ENCODE measurements around the gene NOP56.
A peak's percentile ranks its signal among the peaks of the same experiment; 100 is the strongest.

Gene NOP56, protein sequence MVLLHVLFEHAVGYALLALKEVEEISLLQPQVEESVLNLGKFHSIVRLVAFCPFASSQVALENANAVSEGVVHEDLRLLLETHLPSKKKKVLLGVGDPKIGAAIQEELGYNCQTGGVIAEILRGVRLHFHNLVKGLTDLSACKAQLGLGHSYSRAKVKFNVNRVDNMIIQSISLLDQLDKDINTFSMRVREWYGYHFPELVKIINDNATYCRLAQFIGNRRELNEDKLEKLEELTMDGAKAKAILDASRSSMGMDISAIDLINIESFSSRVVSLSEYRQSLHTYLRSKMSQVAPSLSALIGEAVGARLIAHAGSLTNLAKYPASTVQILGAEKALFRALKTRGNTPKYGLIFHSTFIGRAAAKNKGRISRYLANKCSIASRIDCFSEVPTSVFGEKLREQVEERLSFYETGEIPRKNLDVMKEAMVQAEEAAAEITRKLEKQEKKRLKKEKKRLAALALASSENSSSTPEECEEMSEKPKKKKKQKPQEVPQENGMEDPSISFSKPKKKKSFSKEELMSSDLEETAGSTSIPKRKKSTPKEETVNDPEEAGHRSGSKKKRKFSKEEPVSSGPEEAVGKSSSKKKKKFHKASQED

DNA sequence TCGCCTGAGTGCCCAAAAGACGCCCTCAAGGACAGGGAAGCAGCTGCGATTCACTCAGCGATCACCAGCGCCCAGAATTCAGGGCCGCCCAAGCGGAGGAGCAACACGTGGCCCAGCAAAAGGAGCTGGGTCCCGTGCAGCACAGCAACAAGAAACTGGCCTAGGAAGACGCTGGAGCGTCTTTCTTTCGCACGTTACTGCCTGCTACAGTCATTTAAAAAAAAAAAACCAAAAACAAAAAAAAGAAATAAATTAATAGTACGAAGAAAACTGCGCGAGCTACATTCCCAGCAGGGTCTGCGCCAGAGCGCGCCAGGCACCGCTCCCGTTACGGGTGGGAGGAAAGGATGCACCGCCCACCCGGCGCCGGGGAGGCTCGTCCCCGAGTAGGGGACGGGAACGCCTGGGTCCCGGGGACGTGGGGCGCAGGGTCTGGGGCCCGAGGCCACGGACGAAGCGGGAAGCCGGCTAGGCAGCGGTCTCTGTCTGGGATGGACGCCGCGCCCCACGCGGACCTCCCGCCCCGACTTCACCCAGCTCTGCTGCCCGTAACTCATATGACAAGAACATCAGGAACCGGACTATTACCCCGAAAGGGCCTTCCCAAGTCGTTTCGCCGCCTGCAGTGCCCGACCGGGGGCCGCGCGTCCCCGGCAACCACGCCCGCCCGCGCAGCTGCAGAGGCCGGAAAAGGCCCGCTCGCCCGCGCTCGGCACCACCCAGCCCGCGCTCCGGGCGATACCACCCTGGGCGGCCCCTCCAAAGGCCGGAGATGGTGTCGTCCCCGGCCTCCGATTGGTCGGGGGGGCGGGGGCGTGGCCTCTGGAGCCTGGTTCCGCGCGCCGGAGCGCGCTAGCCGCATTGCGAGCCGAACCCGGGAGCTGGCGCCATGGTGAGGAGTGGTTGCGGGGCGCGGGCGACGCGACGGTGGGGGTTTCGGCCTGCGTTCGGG lies at the start of gene NOP56:
TSS of gene NOP56 (plus strand) at position 861 of the 952 bp plus-strand sequence. CDS start at position 890, 29 bp downstream.
- peak; percentile 40 for DNase-seq

DNA sequence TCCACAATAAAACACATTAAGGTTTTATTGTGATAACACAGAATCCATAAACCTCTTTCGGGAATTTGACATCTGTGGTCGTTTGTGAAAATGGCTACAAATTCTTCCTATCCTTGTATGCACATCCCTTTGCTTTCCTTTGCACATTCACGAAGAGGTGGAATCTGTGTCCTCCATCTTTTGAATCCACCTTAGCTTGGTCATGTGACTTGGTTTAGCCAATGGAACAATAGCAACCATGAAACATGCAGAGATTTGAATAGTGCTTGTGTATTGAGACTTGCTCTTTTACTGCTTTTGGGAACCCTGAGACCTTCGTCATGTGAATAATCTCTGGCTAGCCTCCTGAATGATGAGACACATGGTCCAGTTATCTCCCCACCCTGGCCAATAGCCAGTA lies 49.7 kb upstream of the NOP56 start:
- no peak for DNase-seq

DNA sequence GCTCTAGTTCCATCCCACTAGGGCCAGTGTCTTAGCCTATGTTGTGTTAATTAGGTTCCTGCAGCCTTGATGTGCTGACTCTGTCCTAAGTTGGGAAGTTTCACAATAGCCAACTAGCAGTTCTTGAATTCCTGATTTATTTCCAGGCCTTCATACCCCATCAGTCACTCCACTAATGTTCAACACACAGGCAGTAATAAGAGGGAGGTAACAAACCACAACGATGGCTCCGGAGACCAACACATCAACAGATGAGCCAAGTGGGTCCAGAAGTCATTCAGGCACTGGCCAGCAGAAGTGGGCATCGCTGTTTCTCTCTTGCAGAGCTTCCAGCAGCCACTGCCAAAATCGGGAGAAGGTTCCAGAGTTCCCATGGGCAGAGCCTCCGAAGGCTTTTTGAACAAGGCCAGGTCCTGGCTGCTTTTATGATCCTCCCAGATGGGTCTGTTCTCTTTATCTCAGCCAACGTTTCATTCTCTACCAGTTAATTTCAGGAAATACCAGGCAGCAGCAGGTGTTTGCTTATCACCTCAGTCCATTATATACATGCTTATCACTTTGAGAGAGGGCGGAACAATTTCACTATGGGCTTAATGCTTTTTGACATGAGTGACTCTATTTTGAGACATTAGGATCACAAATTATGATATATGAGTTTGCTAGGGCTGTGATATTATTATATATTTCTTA lies 48.5 kb upstream of the NOP56 start:
- DNase-seq, result no peak

DNA sequence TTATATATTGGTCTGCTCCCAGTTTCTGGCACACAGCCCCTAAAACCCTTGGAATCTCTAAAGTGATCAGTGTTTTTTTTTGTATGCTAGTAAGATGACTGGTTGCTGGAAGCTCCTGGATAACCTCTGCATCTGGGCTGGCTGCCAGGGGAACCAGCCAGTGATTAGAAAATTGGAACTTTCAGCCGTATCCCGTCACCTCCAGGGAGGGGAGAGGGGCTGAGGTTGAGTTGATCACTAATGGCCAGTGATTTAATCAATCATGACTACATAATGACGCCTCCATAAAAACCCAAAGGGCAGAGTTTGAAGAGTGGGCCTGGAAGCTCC lies 48.0 kb upstream of the NOP56 start:
- DNase-seq, result no peak

DNA sequence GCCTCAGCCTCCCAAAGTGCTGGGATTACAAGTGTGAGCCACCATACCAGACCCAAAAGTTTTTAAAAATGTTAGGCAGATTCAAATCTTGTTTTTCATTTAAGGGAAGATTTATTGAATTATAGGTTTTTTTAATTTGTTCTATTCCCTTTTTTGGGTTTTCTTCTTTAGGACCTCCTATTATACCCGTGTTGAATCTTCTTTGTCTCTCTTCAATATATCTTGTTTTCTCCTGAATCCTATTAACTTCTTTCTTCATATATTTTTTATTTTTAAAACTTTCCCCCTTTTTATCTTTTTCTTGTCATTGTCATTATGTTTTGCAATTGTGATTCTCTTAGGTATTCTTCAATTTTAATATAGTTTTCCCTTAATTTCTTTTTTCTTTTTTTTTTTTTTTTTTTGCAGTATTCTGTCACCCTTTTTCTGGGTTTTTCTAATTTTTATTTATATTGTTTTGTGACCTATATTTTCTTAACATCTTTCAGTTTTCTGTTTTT lies 45.9 kb upstream of the NOP56 start:
- DNase-seq, result no peak

DNA sequence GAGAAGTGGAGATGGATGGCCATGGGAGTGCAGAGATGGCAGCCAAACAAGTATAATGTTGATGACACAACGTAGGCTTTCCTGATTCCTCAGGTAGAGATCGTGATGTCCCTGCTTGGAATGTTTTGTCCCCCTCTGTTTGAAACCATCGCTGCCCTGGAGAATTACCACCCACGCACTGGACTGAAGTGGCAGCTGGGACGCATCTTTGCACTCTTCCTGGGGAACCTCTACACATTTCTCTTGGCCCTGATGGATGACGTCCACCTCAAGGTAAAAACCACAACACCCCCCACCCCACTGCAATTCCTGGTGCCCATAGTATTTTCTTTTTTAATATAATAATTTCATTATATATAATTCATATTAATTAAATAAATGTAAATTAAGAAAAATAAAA lies 42.1 kb upstream of the NOP56 start:
- no peak for DNase-seq

DNA sequence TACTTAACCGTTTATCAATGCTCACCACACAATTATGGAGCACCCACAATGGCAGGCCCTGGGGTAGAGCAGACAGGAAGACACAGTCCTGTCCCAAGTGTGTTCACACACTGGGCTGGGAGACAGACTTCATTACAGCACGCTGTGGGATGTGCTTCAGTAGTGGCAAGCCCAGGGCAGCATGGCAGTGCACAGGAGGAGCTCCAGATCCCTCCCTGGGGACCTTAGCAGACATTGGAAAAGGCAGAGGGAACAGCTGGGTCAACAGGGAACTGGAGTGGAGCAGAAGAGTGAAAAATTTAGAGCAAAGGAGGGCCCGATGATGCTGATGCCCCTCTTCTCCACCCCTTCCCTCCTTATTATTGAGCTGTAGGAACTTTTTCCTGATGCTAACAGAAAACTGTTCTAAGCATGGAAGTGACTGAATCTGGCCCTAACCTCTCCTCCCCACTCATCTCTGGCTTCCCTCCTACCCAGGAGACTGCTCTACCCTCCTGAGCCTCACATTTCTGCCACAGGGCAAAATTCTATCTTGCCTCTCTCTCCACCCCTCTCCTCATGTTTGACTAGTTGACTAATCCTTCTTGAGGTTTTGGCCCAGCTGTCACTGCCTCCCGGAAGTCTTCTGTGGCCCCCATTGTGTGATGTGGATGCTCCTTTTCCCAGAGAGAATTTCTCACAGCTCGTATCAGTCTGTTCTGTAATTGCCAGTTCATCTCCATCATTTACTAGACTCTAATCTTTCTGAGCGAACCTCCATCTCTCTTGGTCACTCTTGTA lies 41.3 kb upstream of the NOP56 start:
- DNase-seq, result no peak

DNA sequence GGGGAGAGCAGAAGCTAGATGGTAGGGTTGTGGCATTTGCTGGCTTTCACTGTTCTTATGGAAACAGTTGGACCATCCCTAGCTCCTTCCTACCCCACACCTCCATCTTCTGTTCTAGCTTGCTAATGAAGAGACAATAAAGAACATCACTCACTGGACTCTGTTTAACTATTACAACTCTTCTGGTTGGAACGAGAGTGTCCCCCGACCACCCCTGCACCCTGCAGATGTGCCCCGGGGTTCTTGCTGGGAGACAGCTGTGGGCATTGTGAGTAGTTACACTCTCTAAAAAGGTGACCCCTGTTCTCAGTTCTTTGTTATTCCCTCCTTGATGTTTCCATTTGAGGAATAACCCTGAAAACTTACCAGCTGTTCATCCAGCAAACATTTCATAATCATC lies 40.4 kb upstream of the NOP56 start:
- DNase-seq, result no peak

DNA sequence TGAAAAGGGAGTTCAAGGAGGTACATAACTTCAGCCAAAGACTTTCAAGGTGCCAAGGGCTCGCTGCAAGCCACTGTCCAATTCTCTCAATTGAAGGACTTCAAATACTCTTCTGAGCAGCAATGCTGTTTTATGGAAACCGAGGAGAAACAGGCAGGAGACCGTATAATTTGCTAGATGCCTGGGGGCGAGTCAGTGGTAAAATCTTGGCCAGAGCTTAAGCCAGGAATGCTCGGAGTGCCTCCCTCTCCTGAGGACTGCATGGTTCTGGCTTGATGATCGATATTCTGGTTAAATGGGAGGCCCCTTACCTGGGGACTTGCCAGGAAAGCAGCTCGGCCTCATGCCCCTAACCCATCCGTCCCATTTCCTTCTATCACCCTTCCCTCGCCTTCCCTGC lies 35.8 kb upstream of the NOP56 start:
- DNase-seq, result no peak

DNA sequence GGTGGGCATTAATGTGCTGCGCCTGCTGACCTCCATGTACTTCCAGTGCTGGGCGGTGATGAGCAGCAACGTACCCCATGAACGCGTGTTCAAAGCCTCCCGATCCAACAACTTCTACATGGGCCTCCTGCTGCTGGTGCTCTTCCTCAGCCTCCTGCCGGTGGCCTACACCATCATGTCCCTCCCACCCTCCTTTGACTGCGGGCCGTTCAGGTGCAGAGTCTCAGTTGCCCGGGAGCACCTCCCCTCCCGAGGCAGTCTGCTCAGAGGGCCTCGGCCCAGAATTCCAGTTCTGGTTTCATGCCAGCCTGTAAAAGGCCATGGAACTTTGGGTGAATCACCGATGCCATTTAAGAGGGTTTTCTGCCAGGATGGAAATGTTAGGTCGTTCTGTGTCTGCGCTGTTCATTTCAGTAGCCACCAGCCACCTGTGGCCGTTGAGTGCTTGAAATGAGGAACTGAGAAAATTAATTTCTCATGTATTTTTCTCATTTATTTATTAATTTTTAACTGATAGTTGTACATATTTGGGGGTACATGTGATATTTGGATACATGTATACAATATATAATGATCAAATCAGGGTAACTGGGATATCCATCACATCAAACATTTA lies 35.2 kb upstream of the NOP56 start:
- no peak for DNase-seq

DNA sequence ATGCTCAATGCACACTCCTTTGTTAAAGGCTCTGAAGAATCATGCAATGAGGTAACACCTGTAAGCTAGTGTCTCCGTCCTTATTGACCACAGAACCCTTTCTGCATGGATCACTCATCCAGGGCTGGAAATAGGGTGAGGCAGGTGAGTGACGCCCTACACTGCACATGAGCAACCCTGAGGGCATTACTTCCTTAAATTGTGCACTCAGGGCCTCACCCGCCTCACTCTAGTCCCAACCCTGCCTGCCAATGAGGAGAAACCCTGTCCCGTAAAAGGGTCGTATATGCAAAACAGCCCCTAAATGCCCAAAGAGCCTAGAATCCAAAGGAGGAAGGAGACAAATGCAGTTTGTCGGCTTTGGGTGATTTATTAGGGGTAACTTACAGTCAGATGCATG lies 33.6 kb upstream of the NOP56 start:
- DNase-seq, result no peak

DNA sequence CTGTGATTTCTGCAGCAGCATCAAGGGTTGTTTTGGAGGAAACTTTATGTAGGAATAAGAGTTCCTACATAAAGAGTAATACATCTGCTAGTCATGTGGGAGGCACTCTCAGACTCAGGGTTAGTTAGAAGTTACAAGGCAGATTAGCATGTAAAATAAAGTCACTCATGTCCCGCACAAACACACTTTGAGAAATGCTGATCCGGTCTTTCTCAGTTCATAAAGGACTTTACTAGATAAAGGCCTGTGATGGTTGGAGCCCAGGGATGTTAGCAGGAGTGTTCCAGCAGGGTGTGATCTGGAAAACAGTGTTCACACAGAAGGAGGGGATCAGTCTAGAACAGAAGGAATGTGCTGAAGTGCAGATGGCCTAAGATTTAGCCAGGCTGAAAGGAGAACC lies 33.1 kb upstream of the NOP56 start:
- no peak for DNase-seq

DNA sequence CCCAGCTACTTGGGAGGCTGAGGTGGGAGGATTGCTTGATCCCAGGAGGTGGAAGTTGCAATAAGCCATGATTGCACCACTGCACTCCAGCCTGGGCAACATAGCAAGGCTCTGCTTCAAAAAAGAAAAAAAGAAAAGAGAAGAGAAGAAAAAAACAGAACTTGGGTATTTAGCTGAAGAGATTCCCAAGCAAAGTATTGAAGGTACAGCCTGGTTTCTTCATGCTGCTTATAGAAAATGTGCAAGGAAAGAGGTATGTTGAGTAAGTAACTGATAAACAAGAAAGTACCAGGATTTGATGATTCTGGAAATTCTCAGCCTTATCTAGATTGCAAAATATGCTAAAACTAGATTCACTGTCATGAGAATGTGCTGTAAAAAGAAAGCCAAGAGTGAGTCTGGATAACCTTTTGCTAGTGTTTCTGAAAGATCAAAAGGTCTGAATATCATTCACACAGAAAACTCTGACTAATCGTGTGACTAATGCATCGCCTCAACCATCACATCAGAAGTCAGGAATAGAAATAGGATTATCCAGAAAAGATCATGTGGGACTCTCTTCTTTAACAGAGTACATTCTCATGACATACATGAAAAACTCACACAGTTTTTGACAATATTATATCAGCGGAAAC lies 32.4 kb upstream of the NOP56 start:
- no peak for DNase-seq

DNA sequence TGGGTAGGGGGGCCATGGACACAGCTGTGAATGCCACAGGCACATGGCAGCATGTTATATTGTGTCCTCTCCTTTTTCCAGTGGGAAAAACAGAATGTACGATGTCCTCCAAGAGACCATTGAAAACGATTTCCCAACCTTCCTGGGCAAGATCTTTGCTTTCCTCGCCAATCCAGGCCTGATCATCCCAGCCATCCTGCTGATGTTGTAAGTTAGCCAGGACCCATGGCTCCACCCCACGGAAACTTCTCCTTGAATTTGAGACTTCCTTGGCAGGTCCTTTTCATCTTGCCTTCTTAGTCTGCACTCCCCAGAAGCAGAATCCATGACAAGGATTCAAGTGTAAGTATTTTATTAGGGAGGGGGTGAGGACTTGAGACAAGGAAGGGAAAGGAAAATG lies 28.2 kb upstream of the NOP56 start:
- DNase-seq, result no peak

DNA sequence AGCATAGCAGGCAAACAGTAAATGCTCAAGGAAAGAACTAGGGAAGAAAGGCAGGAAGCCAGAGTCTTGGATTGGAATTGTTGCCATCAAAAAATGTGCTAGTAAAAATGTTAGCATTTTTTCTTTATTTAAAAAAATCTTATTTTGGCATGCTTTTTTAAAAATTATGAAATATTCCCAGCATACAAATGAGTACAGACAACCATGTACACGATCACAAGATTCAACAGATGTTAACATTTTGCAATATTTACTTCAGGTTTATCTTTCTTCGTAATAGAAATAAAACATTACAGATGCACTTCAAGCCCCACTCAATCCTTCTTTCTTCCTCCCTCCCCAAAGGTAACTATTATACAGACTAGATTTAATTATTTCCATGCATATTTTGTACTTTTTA lies 27.4 kb upstream of the NOP56 start:
- no peak for DNase-seq

DNA sequence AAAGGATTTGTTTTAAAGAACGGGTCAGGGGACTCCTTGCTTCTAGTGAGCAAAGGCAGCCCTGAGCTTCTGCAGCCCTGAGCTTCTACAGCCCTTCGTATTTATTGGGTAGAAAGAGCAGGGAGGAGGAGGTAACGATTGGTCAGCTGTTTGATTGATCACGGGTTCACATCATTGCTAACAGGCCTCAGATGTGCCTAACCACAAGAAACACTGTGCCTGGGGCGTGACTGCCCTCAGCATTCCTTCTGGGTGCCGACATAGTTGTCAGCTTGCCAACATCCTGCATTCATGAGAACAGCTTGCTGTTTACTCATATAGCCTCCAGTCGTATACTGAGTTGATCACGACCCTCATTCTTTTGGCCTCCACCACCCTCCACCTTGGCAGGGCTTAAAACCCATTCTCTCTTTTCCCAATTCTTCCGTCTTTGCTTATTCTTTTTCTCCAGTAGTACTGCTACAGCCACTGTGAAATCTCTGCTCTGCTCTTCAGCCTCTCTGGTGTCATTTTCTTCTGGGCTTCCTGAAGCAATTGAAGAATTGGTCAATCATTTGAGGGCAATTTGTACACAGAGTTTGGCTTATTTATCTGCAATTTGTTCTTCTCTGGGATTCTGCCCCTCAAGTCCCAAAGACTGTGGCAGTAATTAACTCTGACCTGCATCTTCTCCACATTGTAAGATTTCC lies 25.4 kb upstream of the NOP56 start:
- no peak for DNase-seq

DNA sequence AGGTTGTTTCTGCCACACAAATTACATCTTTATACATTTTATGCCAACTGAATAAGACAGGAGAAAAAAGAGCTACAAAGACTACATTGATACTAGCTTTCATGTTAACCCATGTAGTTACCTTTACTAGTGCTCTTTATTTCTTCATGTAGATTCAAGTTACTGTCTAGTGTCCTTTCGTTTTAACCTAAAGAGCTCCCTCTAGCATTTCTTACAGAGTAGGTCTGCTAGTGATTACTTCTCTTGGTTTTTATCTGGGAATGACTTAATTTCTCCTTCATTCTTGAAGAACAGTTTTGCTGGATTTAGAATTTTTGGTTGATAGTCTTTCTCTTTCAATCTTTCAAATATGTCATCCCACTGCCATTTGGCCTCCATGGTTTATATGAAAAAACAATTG lies 21.2 kb upstream of the NOP56 start:
- no peak for DNase-seq

DNA sequence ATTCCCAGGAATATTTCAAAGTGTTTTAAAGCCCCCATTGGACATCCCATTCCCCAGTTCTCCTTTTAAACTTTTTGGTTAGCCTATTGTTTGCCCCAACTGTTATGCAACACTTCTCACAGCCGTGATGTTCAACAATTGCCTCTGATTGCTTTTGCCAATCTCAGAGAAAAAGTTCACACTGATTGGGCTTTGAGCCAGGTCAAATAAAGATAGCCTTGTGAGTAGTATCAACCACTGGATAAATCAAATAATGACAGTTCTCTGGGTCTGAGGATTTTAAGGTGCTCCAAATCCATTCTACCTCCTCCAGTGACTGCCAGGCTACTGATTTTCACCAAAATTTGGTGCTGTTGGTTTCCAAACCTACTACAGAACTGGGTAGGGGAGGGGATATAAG lies 19.1 kb upstream of the NOP56 start:
- DNase-seq, result no peak

DNA sequence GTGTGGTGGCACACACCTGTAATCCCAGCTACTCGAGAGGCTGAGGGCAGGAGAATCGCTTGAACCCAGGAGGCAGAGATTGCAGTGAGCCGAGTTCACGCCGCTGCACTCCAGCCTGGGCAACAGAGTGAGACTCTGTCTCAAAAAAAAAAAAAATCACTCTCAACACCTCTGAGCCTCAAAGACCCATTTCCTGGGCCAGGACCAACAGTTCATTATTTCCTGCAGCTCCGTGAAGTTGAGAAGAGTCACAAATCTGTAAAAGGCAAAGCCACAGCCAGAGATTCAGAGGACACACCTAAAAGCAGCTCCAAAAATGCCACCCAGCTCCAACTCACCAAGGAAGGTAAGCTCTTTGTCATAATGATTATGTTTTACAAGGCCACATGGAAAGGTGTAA lies 15.2 kb upstream of the NOP56 start:
- DNase-seq, result no peak

DNA sequence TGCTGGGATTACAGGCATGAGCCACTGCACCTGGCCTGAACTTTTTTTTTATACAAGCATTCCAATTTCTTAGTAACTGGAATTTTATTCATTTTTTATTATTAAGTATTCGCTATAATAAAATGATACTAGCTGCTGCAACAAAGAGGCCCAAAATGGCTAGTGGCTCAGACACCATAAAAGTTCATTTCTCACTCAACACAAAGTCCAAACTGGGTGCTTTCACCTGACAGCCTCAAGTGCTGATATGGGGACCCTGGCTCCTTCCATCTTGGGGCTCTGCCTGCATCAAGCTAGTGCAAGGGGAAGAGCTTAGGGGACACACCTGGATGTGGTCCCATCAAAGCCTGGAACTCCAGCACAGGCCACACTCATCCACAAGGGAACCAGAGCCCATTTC lies 12.2 kb upstream of the NOP56 start:
- no peak for DNase-seq

DNA sequence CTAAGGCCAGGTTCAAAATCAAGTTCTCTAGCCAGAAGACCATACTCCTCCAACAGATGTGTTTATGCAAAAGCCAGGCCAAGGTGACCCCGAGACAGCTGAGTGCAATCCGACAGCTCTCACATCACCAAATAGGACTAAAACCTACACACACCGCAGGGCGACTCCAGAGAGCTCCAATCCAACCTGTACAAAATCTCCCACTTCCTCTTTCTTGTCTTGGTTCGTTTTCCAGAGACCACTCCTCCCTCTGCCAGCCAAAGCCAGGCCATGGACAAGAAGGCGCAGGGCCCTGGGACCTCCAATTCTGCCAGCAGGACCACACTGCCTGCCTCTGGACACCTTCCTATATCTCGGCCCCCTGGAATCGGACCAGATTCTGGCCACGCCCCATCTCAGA lies 11.5 kb upstream of the NOP56 start:
- DNase-seq, result no peak

All from NCI-H187 treated with DMSO at 0.1 percent for 48 hours (cell line).